Right kidney (tissue), 1 donor: ENCODE measurements around the gene HNRNPUL1.

Source experiments
- DNase-seq: peaks from one replicate; pipeline ENCODE4 v3.0.0-alpha.2; 2016

HNRNPUL1 gene

GRCh38 chr19:41353466-41354342, 89.5 kb downstream of the HNRNPUL1 start, which contains the start of gene TGFB1:
TSS of gene TGFB1 (minus strand) at chr19:41353922. CDS start at chr19:41353044, 878 bp downstream.
- DNase-seq = peak; percentile 85

DNA sequence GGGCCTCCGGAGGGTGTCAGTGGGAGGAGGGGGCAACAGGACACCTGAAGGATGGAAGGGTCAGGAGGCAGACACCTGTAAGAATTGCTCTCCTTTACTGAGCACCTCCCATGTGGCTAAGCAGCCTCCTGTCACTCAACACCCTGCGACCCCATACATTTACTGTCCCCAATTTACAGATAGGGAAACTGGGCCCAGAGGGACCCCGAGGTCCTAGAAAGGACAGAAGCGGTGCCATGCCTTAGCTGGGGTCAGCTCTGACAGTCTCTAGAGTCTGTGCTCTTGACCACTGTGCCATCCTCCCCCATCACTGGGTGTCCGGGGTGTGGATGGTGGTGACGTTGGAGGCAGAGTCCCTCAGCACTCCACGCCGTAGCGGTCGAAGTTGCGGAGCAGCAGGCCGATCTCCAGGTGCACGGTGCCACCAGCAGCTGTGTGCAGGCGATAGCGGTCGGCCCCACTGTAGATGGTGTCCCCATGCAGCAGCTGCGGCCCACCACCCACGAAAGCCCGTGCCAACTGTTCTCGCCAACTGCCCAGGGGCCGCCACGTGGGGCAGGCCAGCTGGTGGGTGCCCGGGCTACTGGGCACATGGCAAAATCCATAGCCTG, 90.3 kb downstream of the HNRNPUL1 start:
- DNase-seq = no peak

GRCh38 chr19:41355035-41355434, 90.9 kb downstream of the HNRNPUL1 start:
- DNase-seq = no peak

- no peak for DNase-seq
These were observed 91.6 kb downstream of the HNRNPUL1 start for GRCh38 chr19:41355802-41356201.

DNA sequence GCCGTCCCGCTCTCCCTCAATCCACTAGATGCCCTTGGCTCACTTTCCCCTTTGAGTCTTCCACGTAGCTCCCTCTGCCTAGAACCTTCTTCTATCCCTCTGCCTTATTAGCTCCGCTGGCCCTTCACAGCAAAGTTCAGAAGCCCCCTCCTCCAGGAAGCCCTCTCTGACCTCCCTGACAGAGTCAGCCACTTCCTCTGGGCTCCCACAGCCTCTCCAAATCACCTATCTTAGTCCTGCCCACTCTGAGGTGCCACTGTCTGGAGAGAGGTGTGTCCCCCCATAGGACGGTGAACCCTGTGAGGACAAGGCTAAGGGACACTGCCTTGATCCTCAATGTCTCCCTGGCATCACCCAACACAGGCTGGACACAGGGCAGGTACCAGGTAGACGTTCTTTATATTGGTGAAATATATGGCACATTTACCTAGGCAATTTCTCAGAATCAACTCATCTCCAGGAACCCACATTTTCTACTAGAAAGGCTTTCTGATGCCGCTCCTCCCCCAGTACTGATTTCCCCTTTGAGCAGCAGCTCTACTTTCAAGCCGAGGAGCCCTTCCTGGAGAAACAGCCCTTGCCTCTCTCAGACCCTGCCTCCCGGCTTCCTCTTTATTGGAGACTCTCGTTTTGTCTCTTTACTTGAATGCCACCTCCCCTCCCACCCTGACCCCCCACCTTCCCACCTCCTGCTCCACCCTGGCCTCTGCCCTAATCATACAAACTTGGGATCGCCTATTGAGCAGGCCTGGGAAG, 93.0 kb downstream of the HNRNPUL1 start:
- no peak for DNase-seq
